HG02798 (cell line): Measurements from ENCODE around the gene FASTK.

Experiments
- ATAC-seq: cut with Tn5 transposase; IDR thresholded peaks from one replicate; pipeline ENCODE4 v1.9.1; 2021; ENCODE audit warnings: mild to moderate bottlenecking; ENCODE audit not compliant: unreplicated experiment, poor library complexity

The FASTK gene, protein sequence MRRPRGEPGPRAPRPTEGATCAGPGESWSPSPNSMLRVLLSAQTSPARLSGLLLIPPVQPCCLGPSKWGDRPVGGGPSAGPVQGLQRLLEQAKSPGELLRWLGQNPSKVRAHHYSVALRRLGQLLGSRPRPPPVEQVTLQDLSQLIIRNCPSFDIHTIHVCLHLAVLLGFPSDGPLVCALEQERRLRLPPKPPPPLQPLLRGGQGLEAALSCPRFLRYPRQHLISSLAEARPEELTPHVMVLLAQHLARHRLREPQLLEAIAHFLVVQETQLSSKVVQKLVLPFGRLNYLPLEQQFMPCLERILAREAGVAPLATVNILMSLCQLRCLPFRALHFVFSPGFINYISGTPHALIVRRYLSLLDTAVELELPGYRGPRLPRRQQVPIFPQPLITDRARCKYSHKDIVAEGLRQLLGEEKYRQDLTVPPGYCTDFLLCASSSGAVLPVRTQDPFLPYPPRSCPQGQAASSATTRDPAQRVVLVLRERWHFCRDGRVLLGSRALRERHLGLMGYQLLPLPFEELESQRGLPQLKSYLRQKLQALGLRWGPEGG

DNA sequence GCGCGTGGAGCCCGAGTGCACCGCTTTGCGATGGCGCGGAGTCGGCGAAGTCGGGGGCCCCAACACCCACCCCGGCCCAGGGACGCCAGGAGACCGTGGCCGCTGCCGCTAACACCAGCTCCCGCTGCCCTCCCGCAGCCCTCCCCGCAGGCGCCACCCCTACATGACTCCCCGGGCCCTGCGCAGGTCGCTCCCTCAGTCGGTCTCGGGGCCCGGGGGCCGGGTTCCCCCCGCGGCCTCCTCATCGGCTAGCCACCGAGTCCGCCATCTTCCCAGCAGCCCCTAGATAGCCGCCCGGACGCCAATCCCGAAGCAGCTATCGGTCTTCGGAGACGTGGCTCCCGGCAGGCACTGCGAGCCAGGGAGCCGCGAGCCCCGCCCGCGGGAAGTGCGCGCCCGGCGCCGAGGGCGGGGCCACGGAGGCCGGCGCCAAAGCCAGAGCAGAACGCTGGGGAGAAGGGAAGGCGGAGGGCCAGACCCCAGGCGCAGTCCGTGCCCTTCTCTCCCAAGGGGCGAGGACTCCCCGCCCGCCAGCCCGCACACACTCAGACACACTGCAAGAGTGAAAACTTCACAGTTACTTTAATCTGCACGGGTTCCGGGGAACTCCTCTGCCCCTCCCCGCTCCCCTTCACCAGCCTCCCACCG is at the start of gene FASTK:
Gene FASTK, minus strand, starts transcription at position 288 of the 648 bp plus-strand sequence. Its CDS starts 43 bp downstream, at position 245.
- ATAC-seq: peak; percentile 83

DNA sequence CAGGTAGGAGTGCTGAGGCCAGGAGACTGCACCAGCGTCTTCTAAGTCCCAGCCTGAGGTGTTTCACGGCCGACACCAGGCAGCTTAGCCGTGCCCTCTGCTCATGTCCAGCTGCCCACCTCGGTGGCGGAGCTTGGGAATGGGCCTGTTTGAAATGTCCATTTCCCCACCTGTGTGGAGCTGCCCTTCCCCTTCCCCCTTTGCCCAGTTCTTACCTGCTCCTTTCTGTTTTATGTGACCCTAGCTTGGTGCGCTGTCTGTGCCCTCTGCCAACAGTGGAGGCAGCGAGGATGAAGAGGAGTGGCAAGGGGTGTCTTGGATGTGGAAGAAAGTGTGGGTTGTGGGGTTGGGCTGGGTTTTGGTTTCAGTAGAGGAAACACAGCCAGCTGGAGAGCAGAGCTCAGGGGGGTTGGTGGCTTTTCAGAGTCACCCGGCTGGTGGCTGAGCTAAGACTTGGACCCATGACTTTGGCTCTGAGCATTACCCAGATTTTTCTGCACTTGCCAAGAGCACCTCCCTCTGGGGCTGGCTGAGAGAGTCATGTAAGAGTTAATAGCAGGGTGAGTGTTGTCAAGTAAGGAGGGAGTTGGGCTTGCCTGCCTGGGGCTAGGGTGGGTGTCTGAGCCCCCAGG is 49.5 kb upstream of the FASTK start:
- ATAC-seq: no peak

DNA sequence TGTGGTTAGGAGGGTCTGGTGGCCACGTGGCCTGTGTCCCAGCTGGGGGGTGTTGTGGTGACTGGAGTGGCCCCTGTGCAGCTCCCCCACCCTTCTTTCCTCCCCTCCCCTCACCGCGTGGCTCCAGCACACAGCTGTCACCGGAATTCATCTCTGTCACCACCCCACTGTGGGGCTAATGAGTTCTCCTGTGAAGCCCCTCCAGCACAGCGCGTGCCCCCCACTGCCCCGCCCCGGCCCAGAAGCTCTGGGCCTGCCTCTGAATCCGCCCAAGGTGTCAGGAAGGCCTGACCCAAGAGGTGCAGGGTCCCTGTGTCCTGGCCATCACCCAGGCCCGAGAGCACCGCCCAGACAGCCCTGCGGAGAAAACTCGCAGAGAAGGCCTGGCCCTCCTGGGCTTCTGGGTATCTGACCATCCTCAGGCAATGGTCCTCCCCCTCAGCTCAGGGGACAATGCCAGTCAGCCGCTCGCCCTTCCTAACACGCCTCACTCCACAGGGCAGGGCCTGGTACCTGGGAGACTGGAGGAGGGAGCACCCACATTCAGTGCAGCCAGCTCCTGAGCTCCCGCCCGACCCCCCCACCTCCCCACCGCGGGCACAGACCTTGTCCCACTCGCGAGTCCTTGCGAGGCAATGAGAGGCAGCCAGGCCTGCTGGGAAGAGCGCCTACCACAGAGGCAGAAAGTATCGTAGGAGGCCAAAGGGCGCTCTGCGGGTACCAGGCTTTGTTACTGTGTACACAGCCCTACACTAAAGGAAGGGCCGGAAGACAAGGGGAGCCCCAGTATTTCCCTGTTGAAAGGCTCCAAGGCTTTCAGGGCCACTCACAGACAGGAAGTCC is 48.7 kb upstream of the FASTK start:
- ATAC-seq: no peak

DNA sequence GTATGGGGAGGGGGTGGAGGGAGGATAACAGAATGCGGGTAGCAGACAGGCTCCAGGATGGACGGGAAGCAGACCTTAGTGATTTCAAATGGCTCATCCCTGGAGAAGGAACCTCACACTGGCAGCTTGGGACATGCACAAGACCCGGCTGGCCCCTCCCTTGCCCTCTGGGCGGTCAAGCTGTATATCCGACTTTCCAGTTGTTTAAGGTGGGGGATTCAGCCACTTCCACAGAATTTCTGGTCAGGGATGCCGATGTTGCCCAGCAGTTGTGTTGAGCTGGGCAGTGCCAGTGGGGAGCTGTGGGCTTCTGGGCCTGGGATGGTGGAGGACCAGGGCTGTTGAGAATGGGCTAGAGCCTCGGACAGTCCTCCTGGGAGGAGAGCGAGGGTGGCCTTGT is 48.1 kb upstream of the FASTK start:
- ATAC-seq: no peak

DNA sequence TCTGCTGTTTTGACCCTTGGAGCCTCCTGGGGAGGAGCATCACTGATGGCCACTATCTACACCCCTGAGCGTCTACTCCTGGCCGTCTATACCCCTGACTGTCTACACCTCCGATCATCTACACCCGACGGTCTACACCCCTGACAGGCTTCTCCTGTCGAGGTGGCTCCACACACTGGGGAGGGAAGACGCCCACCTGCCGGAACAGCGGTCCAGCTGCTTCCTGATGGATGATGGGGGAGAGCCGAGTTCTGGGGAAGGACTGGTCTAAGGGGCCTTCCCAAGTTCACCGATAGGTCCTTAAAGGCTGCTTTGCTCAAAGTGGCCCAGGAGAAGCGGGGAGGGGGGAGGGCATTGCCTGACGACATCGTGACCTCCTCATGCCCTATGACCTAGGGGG is 47.5 kb upstream of the FASTK start:
- ATAC-seq: no peak

DNA sequence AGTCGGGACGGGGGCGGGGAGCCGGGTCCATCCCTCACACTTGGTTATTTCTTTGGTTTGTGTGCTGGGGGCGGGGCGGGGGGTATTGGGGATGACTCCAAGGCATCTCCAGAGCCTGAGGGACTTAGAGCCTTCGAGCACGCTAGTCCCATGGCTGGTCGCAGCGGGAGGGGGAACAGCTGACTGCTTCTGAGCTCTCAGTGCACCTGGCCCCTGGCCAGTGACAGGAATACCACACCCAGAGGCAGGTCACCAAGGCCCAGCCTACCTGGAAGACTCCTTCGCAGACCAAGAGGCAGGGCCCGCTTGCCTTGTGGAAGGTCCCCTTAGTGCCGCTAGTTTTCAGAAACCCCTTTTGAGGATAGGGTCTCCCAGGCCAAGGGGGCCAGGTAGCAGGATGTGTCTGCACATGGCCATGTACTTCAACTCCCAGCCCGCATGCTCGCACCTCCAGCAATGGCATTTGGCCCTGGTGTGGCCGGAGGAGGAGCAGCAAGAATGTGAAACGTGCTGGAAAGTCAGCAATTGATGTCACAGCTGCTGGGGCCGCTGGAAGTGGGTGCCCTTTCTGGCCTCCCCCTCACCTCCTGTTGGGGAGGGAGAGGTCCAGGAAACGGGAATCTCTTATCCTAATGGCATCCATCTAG is 46.0 kb upstream of the FASTK start:
- ATAC-seq: no peak

DNA sequence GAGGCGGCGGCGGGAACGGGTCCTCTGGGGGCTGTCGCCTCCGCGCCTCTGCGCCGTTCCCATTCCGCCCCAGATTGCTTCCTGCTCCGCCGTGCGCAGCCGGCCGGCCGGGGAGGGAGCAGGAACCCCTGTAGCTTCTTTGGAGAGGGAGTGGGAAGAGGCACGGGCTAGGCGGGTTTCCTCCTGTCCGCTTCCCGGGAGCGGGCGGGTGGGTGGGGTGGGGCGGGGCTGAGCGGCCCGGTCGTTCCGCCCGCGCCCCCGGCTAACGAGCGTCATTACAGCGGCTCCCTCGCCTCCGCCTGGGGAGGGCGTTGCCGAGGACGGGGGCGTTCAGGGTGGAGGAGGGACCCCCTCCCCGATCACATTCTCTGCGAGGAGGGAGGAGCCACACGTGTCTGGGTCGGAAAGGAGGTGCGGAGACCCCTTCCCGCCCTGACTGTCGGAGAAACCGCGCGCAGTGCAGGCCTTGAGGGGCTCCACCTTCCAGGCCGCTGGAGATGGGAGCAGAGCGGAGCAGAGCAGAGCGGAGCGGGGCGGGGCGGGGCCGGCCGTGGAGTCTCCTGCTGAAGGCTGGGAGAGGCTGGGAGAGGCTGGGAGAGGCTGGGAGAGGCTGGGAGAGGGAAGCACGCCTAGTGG is 45.4 kb upstream of the FASTK start:
- no peak for ATAC-seq

DNA sequence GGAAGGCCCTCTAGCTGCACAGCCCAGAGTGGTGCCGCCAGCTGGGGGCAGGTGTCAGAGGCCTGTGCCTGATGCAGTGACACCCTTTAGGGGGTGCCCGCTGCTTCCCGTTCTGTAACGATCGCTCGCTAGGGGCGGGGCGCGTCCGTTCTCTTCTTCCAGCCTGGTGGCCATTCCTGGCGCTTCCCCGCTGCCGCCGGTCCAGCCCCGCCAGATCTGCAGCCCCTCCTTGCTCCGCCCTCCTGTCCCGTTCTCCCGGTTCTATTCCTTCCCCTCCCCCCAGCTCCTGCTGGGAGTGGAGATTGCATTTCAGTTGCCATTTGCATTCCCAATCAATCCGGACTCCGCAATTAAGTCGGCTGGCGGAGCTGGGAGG is 44.8 kb upstream of the FASTK start:
- ATAC-seq: no peak

DNA sequence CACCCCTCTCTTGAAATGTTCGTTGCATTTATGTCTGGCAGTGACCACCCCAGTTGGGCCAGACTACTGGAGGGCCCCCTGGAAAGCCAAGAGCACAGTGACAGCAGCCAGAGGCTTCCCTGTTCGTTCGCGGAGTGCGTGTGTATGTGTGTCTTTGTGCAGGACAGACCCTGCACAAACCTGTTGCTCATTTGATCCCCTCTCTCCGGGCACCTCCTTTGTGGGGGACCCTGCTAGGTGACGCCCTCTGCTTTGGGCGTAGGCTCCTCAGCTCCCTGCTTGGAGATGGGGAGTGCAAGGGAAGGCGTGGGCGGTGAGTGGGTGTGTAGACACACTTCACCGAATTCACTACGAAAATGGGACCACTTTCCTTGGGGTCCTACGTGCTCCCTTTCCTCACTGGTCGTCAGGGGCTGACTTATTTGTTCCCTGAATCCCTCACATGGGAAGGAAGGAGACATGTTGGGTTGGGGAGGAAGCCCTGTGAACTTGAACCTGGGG is 44.3 kb upstream of the FASTK start:
- no peak for ATAC-seq

DNA sequence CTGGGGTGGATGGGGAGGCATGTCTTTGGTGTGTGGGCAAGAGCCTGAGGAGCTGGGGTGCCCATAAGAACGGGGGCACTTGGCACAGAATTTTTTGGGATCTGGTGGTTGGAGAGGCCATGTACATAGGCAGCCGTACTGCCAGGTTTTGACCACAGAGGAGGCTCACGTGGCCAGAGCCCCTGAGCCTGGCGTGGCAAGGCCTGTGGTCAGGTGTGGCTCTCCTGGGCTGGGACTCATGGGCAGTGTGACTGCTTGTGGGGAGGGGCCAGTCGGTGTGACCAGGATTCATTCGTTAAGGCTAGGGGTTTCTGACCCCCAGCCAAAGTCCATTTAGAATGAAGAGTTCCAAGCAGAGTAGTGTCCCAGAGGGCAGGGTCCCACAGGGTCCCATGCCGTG is 43.9 kb upstream of the FASTK start:
- no peak for ATAC-seq

DNA sequence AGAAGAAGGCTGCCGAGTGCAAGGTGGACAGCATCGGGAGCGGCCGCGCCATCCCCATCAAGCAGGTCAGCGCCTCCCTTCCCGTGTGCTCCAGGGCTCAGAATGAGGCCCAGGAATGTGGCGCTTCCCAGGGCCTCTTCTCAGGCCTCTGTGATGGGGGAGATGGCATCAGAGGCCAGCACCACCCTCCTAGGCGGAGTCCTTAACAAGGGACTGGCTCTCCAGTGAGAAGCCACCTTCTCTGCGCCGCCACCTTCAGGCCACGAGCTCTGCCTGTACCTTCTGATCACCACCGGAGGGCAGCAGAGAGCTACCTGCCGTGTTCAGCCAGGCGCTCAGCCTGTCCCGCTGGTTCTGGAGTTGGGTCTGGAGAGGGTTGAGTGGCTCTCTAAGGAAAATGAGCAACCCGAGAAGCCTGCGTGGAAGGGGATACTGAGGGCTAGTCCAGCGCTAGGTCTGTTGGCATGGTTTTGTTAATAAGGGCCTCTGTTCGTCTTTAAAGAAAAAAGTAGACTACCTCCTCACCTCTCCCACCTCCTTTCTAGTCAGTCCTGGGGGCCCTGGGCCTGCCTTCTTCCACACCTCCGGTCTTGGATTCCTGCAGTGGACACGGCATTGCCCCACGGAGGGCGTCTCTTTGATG is 43.3 kb upstream of the FASTK start:
- ATAC-seq: peak; percentile 88

DNA sequence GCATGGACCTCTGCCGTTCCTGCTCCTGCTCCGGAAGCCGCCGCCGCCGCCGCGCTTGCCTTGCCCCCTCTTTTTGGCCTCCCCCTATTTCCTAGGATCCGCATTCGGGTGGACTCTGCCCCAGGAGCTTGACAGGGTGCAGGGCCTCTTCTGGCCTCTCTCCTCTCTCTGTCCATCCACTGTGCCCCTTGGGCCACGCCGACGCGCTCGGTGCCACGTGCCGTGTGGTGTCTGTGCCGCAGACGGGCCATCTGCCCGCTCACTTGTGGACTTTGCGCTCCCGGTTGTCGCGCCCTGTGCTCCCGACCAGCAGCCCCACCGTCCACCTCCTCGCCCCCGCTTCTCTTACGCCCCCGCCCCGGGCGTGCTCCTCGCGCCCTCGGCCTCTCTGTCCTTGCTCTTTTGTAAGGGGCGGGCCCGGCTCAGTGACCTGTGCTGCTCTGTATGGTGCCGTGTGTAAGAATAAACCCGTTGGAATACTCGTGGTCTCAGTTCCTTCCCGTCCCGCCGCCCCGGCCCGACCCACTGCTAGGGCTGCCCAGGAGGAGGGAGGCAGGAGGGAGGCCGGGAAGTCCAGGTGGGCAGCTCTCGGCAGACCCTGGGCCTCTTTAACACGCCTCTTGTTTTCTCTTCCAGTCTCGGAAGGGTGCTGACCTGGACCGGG is 42.7 kb upstream of the FASTK start:
- ATAC-seq: no peak

DNA sequence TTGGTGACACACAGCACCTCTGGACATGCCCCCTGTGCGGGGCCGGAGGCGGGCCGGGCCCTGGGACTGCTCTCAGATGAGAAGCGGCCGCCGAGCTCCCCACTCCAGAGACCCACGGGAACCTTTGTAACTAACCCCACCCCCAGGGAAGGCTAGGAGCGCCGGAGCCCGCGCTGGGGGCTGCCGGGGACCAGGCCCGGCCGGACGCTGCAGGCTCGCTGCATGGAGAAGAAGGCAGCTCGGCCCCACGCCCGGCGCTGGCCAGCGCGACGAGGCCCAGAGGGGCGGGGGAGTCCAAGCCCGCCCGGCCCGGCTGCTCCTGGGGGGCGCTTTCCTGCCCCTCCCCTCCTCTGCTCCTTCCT is 42.2 kb upstream of the FASTK start:
- no peak for ATAC-seq

DNA sequence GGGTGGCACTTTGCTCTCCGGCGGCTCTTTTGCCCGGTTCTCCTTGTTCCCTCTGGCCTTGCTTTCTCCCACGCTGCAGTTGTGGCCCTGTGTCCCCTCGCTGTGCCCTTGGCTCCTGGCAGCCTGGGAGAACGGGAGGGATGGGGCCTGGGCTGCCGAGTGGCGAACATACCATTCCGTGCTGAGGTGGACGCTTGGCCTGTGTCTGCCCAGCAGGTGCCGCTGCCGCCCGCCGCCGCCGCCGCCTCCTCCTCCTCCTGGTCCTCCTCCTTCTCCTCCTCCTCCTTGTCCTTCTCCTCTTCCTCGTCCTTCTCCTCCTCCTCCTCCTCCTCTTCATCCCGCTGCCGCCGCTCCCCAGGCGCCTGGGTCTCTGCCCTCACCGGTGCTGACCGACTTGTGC is 41.7 kb upstream of the FASTK start:
- ATAC-seq: no peak

DNA sequence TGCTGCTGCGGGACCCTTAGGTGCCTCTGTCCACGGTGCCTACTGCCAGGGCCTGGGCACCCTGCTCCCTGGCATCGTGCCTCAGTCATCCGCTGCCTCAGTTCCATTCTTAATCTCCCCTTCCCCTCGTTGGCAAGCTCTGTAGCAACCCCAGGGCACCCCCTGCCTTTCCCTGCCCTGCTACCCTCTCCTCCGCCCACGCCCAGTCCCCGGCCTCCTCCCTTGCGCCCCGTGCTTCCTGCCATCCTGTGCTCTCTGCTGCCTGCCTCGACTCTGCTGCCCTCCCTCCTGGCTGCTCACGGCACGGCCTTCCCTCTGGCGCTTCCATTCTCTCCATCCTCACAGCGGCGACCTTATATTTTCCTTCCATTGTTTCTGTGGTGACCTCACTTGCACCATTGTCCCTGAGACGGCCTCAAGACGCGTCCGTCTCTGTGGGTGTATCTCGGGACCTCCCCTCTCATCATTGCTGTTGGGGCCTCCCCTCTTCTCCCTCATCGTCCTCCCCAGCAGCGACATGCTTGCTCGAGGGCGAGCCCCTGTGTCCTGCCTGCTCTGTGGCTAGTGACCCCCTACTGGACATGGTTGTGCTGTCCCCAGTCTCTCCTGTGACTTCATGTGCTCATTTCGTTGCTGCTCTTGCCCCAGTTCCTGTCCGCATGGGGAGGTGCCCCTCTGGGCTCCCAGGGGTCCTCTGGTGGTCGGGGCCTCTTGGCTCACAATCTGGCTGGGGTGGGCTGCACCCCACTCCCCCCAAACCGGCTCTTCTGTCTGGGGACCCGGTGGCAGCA is 41.0 kb upstream of the FASTK start:
- ATAC-seq: no peak

DNA sequence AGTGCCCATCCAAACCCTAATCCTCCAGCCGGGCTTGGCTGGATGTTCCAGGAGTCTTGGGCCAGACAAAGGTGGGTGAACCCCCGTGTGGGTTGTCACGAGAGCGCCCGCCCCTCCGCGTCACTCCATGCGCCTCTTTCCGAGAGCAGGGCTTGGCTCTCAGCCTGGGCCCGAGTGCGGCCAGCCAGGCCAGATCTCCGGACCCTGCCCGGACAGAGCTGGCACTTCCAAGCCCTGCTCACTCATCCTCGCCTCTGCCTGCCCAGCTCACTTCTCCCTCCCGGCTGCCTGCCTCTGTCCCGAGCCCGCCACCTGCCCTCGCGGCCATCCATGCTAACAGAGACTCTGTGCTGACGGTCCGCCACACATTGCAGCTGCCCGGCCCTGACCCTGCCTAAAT is 40.3 kb upstream of the FASTK start:
- ATAC-seq: no peak

DNA sequence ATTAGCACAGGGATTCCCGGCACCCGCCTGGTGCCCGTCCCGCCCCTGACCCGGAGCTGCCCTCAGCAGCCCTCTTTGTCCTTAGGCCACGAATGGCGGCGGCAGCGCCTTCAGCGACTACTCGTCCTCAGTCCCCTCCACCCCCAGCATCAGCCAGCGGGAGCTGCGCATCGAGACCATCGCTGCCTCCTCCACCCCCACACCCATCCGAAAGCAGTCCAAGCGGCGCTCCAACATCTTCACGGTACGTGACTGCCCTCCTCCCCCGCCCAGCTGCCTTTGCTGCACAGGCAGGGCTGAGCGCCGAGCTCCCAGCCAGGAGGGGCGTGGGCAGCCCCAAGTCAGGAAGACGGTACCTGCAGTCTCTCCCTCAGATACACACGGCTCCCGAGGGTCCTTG is 39.3 kb upstream of the FASTK start:
- ATAC-seq: no peak

DNA sequence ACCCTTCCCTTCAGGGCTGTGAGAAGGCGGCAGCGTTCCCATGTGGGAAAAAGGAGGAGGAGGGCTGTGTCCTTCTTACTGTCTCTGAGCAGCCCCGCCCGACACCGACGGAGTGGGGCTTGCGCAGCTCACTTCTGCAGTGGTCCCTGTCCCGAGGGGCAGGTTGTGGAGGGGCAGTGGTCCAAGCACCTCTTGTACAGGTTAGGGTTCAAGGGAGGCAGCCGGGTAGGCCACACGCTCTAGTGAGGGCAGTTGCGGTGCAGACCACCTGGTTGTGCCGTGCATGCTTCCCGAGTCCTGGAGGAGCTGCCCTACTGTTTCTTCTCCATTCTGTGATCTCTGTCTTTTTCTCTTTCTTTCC is 38.4 kb upstream of the FASTK start:
- ATAC-seq: no peak
